HG03039 (cell line): ENCODE data around the gene ANAPC16.
"Not testable (repeated sequence)": the region's sequence is repeated elsewhere in the genome, so short reads cannot be mapped to it uniquely, and the experiment has no call there.

Experiments
- ATAC-seq: cut with Tn5 transposase; IDR thresholded peaks from one replicate; pipeline ENCODE4 v1.9.1; 2021; ENCODE audit warnings: mild to moderate bottlenecking, moderate library complexity; ENCODE audit not compliant: unreplicated experiment

The ANAPC16 gene

DNA sequence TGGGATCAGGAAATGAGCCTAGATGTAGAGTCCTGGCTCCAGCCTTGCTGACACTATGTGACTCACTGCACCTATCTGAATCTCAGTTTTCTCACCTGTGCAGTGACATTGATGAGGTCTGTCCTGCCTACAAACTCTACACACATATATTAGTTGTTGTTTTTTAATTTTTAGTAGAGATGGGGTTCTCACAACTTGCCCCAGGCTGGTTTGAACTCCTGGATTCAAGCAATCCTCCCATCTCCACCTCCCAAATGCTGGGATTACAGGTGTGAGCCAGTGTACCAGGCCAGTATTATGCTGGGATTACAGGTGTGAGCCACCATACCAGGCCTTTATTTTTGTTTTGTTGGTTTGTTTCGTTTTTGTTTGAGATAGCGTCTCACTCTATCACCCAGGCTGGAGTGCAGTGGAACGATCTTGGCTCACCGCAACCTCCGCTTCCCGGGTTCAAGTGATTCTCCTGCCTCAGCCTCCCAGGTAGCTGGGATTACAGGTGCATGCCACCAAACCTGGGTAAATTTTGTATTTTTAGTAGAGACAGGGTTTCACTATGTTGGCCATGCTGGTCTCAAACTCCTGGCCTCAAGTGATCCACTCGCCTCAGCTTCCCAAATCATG is 46.1 kb downstream of the ANAPC16 start:
- ATAC-seq = no peak

DNA sequence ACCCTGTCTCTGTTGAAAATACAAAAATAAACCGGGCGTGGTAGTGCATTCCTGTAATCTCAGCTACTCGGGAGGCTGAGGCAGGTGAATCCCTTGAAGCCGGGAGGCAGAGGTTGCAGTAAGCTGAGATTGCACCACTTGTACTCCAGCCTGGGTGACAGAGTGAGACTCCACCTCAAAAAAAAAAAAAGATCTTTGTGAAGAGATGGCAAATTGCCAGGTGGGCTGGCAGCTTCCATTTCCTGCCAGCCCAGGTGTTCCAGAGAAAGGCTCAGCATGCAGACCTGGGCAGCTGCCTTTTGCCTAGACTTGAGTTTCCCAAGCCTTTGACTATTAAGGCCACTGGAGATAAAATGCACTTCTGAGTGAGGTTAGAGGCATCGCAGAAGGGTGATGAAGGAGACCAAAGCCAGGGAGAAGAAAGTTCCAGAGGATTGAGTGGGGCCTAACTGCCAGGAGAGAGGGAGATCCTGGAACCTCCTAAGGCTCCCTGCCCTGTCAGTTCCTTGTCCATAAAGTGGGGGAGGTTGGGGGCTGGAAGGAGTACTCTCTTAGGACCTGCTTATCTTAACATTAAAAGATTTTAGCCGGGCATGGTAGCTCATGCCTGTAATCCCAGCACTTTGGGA is 47.9 kb downstream of the ANAPC16 start:
- no peak for ATAC-seq

DNA sequence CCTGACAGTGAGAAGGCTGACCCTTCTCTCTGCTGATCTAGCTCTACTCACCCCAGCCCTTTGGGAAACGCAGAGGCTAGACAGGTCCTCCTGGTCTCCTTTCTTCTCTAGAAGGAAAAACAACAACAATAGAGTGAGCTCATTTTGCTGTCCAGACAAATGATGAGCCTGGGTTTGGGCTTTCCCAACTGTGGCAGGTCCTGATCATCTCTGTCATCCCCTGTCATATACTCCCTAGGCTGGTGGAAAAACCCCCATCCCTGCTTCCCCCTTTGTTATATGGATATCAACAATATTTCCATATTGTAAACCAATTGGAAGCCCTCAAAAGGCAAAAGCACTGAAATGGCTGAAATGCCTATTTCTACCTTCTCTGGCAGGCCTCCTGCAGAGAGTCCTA is 48.7 kb downstream of the ANAPC16 start:
- no peak for ATAC-seq

DNA sequence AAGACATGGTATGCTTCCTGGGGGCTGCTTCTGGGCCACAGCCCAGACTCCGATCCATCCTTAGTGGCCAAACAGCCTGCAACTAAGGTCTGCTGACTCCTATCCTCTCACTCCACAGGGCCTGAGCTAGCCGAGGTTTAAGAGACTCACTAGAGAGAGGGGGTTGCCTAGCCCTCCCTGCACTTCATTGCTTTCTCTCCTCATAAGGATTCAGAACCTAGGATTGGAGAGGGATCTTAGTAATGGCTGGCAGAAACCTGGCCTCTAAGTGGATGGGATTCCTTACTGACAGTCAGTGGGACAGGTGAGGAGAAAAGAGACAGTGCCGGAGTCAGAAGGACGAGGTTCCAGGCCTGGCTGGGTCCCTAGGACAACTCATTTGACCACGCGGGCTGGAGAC is 49.7 kb downstream of the ANAPC16 start:
- no peak for ATAC-seq

DNA sequence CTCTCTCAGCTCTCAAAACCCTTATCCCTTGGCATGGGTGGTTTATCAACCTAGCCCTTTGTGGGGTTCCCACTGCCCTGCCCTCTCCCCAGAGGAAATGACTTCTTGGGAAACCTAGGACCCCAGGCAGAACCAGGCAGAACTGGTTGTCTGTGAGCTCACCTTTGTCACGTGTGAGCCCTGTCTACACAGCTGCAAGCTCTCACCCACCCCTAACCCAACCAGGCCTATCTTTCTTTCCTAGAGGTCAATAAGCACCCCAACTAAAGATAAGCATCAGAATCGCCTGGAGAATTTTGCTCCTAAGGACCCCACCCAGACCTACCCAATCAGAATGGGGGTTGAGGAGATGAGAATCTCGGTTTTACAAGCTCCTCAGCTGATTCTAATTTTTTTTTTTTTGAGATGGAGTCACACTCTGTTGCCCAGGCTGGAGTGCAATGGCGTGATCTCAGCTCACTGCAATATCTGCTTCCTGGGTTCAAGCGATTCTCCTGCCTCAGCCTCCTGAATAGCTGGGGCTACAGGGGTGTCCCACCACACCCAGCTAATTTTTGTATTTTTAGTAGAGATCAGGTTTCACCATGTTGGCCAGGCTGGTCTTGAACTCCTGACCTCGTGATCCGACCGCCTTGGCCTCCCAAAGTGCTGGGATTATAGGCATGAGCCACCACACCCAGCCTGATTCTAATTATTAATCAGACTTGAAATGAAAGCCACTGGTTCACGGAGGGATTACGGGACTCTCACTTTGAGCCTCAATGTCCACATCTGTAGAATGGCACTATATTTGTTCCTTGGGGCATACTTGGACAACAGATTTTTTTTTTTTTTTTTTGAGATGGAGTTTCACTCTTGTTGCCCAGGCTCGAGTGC is 50.4 kb downstream of the ANAPC16 start:
- ATAC-seq = no peak

DNA sequence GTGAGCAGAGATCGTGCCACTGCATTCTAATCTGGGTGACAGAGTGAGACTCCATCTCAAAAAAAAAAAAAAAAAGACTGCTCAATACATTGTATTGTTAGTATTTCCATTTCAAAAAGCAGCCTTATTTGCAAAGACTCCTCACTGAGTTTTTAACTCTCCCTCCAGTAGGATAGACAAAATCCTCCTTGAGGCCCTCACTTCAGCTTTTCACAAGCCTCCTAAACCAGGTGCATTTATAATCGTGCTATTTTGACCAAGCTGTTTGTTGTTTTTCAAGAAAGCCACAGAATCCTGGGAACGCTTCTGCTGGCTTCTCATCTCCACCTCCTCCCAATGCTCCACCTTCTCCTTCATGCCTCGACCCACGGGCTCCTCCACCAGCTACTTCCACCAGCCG is 51.6 kb downstream of the ANAPC16 start:
- no peak for ATAC-seq

DNA sequence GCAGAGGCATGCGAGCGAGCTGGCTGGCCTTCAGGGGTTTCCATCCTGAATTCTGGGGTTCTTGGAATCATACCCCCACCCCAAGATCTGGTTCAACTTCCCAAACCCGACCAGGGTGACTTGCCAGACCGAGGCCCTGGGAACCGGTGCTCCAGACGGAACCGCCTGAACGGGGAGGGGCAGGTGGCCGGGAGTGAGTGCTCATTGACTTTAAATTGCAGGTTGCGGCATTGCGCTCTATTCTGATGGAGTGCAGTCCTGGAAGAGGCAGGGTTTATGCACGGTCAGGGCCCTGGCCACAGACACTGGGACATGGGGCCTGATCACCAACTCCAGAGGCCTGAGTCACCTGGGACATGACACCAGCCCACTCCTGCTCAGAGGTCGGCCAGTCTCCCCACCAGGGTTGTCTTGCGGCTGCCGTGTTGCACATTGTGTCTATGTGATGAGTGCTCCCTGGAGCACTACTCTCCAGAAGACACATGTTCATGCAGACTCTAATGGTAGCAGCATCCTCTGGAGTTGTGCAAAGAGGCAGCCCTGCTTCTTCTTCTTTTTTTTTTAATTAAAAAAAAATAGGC is 52.1 kb downstream of the ANAPC16 start:
- ATAC-seq = no peak

DNA sequence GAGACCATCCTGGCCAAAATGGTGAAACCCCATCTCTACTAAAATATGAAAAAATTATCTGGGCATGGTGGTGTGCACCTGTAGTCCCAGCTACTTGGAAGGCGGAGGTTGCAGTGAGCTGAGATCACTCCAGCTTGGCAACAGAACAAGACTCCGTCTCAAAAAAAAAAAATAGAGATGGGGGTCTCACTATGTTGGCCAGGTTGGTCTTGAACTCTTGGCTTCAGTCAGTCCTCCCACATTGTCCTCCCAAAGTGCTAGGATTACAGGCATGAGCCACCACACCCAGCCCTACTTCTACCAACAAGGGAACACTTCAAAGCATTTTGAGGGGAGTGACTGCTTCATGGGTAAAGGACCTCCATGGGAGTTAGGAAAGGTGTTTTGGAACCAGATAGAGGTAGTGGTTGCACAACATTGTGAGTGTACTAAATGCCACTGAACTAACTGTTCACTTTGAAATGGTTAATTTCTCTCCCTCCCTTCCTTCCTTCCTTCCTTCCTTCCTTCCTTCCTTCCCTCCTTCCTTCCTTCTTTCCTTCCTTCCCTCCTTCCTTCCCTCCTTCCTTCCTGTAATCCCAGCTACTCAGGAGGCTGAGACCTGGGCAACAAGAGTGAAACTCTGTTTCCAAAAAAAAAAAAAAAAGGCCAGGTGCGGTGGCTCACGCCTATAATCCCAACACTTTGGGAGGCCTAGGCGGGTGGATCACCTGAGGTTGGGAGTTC is 52.8 kb downstream of the ANAPC16 start:
- ATAC-seq = not testable (repeated sequence)

DNA sequence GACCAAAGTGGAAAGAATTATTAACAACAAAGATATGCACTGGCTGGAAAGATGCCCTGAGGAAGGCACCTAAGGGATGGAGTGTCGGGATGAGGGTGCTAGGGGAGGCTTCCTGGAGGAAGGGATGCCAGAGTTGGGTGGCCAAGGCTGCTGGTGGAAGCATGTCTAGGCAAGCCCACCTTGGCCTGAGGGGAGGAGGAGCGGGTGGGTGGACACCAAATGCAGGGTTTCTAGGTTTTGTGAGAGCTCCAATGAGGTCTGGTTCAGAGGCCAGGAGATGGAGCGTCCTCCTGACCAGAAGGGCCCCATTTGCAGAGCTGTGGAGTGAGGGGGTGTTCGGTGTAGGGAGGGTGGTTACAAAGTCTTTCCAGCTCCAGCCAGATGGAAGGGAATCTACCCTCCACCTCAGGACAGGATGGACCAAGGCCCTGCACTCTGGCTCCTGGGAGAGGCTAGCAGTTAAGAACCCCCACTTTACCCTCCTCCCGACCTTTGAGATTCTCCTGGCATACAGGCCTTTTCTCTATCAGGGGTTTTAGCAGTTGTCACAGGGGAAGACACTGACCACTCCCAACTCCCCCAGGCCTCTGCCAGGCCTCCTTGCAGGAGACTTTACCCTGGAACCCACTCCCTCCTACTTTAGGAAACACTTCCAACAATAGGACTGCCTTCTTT is 54.9 kb downstream of the ANAPC16 start:
- no peak for ATAC-seq

DNA sequence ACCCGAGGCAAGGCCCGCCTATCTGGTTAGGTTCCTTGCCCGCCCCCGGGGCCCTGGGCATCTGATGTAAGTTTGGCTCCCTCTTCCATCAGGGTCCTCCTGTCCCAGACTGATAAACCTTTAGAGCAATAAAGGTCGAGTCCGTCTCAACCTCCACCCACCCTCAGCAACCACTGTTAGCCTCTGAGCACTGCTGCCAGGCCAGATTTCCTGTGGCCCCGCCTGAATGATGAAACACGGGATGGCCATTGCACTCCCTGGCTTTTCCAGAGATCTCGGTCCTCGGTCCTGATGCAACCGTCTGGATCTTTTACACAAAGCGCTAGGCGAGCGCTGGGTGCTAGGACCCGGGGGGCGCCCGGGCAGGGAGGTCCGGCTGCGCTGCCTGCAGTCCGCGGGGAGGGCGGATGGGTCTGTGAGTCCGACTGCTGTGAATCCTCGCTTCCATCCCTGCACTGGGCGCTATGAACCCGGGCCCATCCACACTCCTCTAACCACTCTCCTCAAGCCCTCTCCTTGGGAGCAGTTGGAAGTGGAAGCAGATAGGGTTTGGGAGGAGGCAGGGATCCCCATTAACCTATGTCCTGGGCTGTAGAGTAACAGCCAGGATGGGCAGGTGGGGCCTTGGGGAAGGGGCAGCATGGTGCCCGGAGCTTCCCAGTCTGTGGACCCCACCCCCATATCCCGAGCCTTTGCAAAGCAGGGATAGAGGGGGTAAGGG is 57.0 kb downstream of the ANAPC16 start:
- ATAC-seq = no peak

DNA sequence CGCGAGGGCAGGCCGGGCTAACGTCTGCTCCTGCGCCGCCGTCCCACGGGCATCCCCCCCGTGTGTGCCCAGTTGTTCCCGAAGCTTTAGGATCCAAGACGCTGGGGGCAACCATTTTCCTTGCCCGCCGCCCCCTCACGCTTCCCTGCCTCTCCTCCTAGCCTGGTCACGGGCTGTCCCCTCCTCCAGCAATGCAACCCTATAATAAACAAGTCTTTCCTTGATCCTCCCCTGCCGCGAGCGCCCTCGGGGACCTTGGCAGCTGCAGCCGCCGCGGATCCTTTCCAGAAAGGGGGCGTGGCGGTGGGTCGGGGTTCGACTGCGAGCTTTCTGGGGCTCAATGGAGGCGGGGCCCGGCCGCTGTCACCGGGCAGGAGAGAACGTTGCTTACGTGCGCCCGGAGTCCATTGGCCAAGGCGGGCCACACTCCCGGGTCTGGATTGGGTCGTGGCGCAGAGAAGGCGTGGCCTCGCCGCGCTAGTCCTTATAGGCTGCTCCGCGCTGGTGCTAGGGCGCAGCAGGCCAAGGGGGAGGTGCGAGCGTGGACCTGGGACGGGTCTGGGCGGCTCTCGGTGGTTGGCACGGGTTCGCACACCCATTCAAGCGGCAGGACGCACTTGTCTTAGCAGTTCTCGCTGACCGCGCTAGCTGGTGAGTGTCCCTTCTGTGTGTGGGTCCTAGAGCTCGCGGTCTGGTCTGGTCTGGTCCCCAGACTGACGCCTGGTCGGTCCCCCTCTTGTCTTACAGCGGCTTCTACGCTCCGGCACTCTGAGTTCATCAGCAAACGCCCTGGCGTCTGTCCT is 57.8 kb downstream of the ANAPC16 start, which contains the start of gene DDIT4:
Gene DDIT4 (plus strand): TSS at position 515 of the 803 bp plus-strand sequence. CDS start 293 bp downstream, outside the sequence.
- peak; percentile 82 for ATAC-seq

DNA sequence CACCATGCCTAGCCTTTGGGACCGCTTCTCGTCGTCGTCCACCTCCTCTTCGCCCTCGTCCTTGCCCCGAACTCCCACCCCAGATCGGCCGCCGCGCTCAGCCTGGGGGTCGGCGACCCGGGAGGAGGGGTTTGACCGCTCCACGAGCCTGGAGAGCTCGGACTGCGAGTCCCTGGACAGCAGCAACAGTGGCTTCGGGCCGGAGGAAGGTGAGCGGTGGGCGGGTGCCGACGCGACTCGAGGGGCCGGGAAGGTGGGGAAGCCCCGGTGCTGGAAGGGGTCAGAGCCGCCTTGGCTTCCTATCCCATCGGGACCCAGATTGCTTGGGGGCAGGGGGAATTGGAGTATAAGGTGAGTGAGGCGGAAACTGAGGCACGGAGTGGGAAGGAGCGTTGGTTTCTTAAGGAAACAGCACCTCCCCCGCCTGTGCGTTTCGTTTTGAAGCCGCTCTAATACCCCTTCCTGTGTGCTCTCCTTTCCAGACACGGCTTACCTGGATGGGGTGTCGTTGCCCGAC is 58.5 kb downstream of the ANAPC16 start:
- ATAC-seq = no peak

DNA sequence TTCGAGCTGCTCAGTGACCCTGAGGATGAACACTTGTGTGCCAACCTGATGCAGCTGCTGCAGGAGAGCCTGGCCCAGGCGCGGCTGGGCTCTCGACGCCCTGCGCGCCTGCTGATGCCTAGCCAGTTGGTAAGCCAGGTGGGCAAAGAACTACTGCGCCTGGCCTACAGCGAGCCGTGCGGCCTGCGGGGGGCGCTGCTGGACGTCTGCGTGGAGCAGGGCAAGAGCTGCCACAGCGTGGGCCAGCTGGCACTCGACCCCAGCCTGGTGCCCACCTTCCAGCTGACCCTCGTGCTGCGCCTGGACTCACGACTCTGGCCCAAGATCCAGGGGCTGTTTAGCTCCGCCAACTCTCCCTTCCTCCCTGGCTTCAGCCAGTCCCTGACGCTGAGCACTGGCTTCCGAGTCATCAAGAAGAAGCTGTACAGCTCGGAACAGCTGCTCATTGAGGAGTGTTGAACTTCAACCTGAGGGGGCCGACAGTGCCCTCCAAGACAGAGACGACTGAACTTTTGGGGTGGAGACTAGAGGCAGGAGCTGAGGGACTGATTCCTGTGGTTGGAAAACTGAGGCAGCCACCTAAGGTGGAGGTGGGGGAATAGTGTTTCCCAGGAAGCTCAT is 59.0 kb downstream of the ANAPC16 start:
- ATAC-seq = no peak

DNA sequence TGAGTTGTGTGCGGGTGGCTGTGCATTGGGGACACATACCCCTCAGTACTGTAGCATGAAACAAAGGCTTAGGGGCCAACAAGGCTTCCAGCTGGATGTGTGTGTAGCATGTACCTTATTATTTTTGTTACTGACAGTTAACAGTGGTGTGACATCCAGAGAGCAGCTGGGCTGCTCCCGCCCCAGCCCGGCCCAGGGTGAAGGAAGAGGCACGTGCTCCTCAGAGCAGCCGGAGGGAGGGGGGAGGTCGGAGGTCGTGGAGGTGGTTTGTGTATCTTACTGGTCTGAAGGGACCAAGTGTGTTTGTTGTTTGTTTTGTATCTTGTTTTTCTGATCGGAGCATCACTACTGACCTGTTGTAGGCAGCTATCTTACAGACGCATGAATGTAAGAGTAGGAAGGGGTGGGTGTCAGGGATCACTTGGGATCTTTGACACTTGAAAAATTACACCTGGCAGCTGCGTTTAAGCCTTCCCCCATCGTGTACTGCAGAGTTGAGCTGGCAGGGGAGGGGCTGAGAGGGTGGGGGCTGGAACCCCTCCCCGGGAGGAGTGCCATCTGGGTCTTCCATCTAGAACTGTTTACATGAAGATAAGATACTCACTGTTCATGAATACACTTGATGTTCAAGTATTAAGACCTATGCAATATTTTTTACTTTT is 59.7 kb downstream of the ANAPC16 start:
- ATAC-seq = no peak

DNA sequence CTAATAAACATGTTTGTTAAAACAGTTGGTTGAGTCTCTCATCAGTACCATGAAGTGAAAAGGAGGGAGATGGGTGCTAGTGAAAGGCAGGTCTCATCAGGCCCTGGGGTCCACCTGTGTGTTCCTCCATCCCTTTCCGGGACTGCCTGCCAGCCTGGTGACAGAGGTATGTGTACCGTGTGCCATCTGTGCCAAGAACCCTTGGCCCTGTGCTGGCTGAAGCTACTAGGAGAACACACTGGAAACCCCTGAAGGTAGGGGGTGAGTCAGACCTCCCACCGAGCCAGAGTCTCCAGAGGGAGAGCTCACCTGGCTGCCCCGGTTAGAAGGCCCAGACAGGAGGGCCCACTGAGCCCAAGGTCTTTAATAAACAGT is 60.2 kb downstream of the ANAPC16 start:
- ATAC-seq = no peak

DNA sequence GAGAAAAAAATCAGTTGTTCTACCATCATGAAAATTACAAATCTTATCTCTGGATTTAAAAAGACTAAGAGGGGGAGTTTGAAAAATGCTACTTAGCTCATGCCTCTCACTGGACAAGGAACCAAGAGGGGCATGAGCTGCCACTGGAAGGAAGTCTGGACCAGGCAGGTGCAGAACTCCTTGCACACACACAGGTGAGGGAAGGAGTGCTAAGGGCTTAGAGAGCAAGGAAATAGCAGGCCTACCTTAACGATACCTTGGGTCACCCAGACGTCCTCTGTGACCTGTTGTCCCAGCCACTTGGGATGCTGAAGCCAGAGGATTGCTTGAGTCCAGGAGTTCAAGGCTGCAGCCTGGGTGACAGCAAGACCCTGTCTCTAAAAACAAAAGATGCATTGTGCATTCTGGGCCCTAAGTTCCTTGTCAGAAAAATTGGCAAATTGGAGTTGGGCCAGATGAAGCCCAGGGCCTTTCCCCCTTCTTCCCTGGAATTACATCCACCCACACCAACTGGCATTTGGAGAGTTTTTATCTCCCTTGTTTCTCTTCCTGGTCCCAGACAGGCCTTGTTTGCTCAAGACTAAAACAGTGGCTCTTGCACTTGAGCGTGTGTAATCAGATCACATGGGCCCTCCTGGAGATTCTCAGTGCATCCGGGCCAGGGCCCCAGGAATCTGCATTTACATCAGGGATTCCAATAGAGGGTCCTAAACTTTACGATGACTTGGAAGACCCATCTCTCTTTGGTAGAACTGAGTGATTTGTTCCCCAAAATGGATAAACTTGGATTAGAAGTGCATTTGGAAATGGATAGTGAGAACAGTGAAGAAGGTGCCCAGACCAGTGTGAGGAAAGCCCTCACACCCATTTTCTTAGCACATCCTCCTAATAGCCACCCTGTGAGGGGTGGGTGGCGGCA is 60.9 kb downstream of the ANAPC16 start:
- no peak for ATAC-seq
